Measurements from ENCODE around the gene PLEKHJ1. TPM values are rescaled to one million over a fixed set of nuclear protein-coding genes. Genes with fewer than 3 reads are reported as not detected.

PLEKHJ1 gene
- total and polyA plus RNA-seq, 2 of the 13 experiments (the other 11 are each of a cell fraction or from before 2014, with no cell fraction given) = 70.5 to 130 TPM

DNA sequence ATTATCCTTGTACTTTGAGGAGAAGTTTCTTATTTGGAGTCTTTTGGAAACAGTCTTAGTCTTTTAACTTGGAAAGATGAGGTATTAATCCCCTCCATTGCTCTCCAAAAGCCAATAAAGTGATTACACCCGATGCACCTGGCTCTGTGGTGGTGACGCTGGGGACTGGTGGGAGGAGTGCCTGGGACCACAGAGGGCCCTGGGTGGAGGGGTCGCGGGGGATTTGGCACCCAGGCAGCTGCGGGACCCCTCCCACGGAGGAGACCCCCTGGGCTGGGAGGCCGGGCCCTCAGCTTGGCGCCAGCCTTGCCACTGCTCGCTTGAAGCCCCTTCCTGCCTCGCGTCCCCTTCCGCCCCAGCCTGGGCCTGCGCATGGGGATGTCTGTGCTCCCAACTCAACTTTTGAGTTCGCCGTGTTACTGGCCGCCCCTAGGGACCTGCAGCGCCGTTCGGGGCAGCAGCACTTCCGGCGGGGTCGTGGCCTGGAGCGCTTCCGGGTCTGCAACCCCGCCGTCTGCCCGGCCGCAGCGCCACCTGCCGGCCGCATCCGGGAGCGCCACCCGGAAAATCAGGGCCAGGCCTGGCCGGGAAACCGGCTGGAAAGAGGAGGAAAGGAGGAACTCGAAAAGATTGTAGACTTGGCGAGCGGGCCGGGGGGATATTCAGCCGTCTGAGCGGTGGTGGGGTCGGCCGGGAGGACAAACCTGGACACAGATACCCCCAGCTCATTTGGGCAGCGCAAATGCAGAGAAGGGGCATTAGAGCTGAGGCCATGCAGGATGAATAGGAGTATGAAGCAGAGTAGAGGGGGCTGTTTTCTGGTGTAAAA, 37.4 kb upstream of the PLEKHJ1 start (continued):
- TF ChIP-seq ZNF883 (CRISPR knock-in tag; IDR thresholded peaks at IDR 0.05; ENCODE audit: not compliant biosample characterization) (peak; percentile 77), GATAD2A (CRISPR knock-in tag; IDR thresholded peaks at IDR 0.05) (peak; percentile 55; the same call in 1 of the 2 replicates), TBX3 (IDR thresholded peaks at IDR 0.05; ENCODE audit: borderline replicate concordance) (no peak), TAF1 (CRISPR knock-in tag; IDR thresholded peaks at IDR 0.05) (0 out of 2 replicates have a peak, but pooled peaks have one; percentile 25), RXRA (CRISPR knock-in tag; IDR thresholded peaks at IDR 0.05) (peak; percentile 84), KLF15 (CRISPR knock-in tag; IDR thresholded peaks at IDR 0.05; ENCODE audit: borderline replicate concordance) (no peak), NCOA2 (CRISPR knock-in tag; IDR thresholded peaks at IDR 0.05) (peak; percentile 48; the same call in 1 of the 2 replicates), SALL1 (CRISPR knock-in tag; IDR thresholded peaks at IDR 0.05) (peak; percentile 86), ZSCAN21 (CRISPR knock-in tag; IDR thresholded peaks at IDR 0.05; ENCODE audit: borderline replicate concordance) (peak; percentile 77; the same call in 1 of the 2 replicates), MTF1 (CRISPR knock-in tag; IDR thresholded peaks at IDR 0.05) (no peak), YEATS4 (CRISPR knock-in tag; IDR thresholded peaks at IDR 0.05; ENCODE audit: borderline replicate concordance) (0 out of 2 replicates have a peak, but pooled peaks have one; percentile 37)
- TF ChIP-seq, protein P1, sequence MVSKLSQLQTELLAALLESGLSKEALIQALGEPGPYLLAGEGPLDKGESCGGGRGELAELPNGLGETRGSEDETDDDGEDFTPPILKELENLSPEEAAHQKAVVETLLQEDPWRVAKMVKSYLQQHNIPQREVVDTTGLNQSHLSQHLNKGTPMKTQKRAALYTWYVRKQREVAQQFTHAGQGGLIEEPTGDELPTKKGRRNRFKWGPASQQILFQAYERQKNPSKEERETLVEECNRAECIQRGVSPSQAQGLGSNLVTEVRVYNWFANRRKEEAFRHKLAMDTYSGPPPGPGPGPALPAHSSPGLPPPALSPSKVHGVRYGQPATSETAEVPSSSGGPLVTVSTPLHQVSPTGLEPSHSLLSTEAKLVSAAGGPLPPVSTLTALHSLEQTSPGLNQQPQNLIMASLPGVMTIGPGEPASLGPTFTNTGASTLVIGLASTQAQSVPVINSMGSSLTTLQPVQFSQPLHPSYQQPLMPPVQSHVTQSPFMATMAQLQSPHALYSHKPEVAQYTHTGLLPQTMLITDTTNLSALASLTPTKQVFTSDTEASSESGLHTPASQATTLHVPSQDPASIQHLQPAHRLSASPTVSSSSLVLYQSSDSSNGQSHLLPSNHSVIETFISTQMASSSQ (IDR thresholded peaks at IDR 0.05; ENCODE audit: low read depth) = no peak
- TF ChIP-seq, protein P1 (CRISPR knock-in tag; IDR thresholded peaks at IDR 0.05; ENCODE audit: borderline replicate concordance) = peak; percentile 53; the same call in 1 of the 2 replicates
- TF ChIP-seq, protein P2, sequence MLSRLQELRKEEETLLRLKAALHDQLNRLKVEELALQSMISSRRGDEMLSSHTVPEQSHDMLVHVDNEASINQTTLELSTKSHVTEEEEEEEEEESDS (CRISPR knock-in tag; IDR thresholded peaks at IDR 0.05; ENCODE audit: borderline replicate concordance) = no peak
- TF ChIP-seq, protein P3, sequence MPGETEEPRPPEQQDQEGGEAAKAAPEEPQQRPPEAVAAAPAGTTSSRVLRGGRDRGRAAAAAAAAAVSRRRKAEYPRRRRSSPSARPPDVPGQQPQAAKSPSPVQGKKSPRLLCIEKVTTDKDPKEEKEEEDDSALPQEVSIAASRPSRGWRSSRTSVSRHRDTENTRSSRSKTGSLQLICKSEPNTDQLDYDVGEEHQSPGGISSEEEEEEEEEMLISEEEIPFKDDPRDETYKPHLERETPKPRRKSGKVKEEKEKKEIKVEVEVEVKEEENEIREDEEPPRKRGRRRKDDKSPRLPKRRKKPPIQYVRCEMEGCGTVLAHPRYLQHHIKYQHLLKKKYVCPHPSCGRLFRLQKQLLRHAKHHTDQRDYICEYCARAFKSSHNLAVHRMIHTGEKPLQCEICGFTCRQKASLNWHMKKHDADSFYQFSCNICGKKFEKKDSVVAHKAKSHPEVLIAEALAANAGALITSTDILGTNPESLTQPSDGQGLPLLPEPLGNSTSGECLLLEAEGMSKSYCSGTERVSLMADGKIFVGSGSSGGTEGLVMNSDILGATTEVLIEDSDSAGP (CRISPR knock-in tag; IDR thresholded peaks at IDR 0.05; ENCODE audit: borderline replicate concordance) = peak; percentile 81; the same call in 1 of the 2 replicates
